Suppressor macrophage treated with lipopolysaccharide for 4 hours (primary cell): ENCODE measurements around the gene FXYD2.
"Not testable (repeated sequence)": the region's sequence is repeated elsewhere in the genome, so short reads cannot be mapped to it uniquely, and the experiment has no call there.

Source experiments
- DNase-seq: peaks from one replicate; pipeline ENCODE4 v3.0.0-alpha.2; 2020

Gene FXYD2

GRCh38 chr11:117819096-117820040 is 5.2 kb downstream of the FXYD2 start:
- DNase-seq: peak; percentile 82

GRCh38 chr11:117818041-117818873 is 6.3 kb downstream of the FXYD2 start:
- DNase-seq: peak; percentile 86

- peak; percentile 93 for DNase-seq
These were observed 7.0 kb downstream of the FXYD2 start for GRCh38 chr11:117817368-117818040.

- peak; percentile 59 for DNase-seq
These were observed 7.6 kb downstream of the FXYD2 start for GRCh38 chr11:117816846-117817367.

GRCh38 chr11:117816151-117816741 is 8.3 kb downstream of the FXYD2 start:
- DNase-seq: peak; percentile 45

- DNase-seq: peak; percentile 96
These were observed 9.2 kb downstream of the FXYD2 start for GRCh38 chr11:117815262-117815803.

GRCh38 chr11:117814766-117815261 is 9.7 kb downstream of the FXYD2 start:
- DNase-seq: no peak

GRCh38 chr11:117814204-117814765 is 10.3 kb downstream of the FXYD2 start:
- DNase-seq: no peak

GRCh38 chr11:117810056-117810451 is 14.5 kb downstream of the FXYD2 start:
- DNase-seq: not testable (repeated sequence)

GRCh38 chr11:117809236-117810055 is 15.1 kb downstream of the FXYD2 start:
- peak; percentile 84 for DNase-seq

GRCh38 chr11:117808784-117809183 is 15.8 kb downstream of the FXYD2 start:
- no peak for DNase-seq

GRCh38 chr11:117807482-117808327 is 16.8 kb downstream of the FXYD2 start:
- DNase-seq: peak; percentile 87

GRCh38 chr11:117806846-117807245 is 17.7 kb downstream of the FXYD2 start:
- DNase-seq: peak; percentile 69

GRCh38 chr11:117805045-117805444 is 19.5 kb downstream of the FXYD2 start:
- peak; percentile 86 for DNase-seq

- no peak for DNase-seq
These were observed 20.6 kb downstream of the FXYD2 start for GRCh38 chr11:117803896-117804295.

- DNase-seq: no peak
These were observed 24.9 kb downstream of the FXYD2 start for GRCh38 chr11:117799634-117800033.

GRCh38 chr11:117796872-117797529 is 27.5 kb downstream of the FXYD2 start, which contains the start of gene DSCAML1:
TSS of gene DSCAML1 (minus strand) at chr11:117797216. CDS start at chr11:117797079, 137 bp downstream.
- peak; percentile 13 for DNase-seq

- no peak for DNase-seq
These were observed 28.1 kb downstream of the FXYD2 start for GRCh38 chr11:117796456-117796871.
